HCT116 (cell line): ENCODE data around the gene DYRK1B. TPM values are rescaled to one million over a fixed set of nuclear protein-coding genes. Genes with fewer than 3 reads are reported as not detected.

Experiments used
- ATAC-seq: fragments of 200-7000 bp; cut with Tn5 transposase; 2 replicates; pipeline ENCODE4 v1.9.1; 2020; ENCODE audit warnings: mild to moderate bottlenecking, moderate library complexity
- BruUV-seq: library from RNA; stranded (reverse); fragments of 400-500 nt; replicated peaks from 2 replicates; lab custom pipeline; 2021; lab: Mats Ljungman, UMichigan
- CTCF ChIA-PET: fragments of 300-600 bp; sonication (Branson Sonifier 250); formaldehyde crosslinking; loops from one replicate; lab custom pipeline; 2021; ENCODE audit warnings: antibody characterized with exemption; lab: Charles Lee
- POLR2A ChIA-PET: fragments of 300-600, 350-600 bp; sonication (Branson Sonifier 250); formaldehyde crosslinking; loops from one replicate; lab custom pipeline; 2021; ENCODE audit warnings: antibody characterized with exemption; lab: Charles Lee
- RAD21 ChIA-PET, 2 experiments: fragments of 300-600 bp; sonication (Branson Sonifier 250); formaldehyde crosslinking; loops; one replicate each; lab custom pipeline; 2023; ENCODE audit warnings: low total read pairs in 2 of 2; ENCODE audit not compliant: uncharacterized antibody in 2 of 2, unreplicated experiment in 2 of 2, low non-redundant PET in 1 of 2; lab: Charles Lee
- DNase-seq: peaks from one replicate; pipeline ENCODE4 v3.0.0-alpha.2; 2010; ENCODE audit warnings: low read depth, low spot score
- H2AFZ ChIP-seq: fragments of 200-600 bp; shearing (Covaris generic), sonication (generic); 2 replicates; pipeline ENCODE4 v1.6.1; 2017; ENCODE audit warnings: low read depth, mixed run types, mixed read lengths, antibody characterized with exemption, low read length; ENCODE audit not compliant: poor library complexity, severe bottlenecking
- H3K27ac ChIP-seq: 2 replicates; pipeline ENCODE4 v1.5.1; 2012; ENCODE audit warnings: low read depth, low read length
- H3K27me3 ChIP-seq: fragments of 200-600 bp; sonication (generic); 2 replicates; pipeline ENCODE4 v1.6.1; 2016; ENCODE audit warnings: mixed run types, low read length, mixed read lengths; ENCODE audit not compliant: insufficient read depth
- H3K36me3 ChIP-seq, 2 experiments: fragments of 200-500 bp in 1 of 2; fragments of 200-600 bp in 1 of 2; sonication (Bioruptor generic) in 1 of 2; sonication (generic) in 1 of 2; 2 replicates each; pipeline versions ENCODE4 v1.5.1 to v1.6.1; 2014 to 2016; ENCODE audit warnings: low read length in 2 of 2, inconsistent platforms in 1 of 2, mixed read lengths in 1 of 2, mixed run types in 1 of 2; ENCODE audit not compliant: insufficient read depth in 2 of 2, control insufficient read depth in 1 of 2
- H3K4me1 ChIP-seq, 2 experiments: fragments of 200-600 bp in 1 of 2; sonication (generic) in 1 of 2; 2 replicates each; pipeline versions ENCODE4 v1.5.1 to v1.6.1; 2012 to 2017; ENCODE audit warnings: low read length in 2 of 2, inconsistent platforms in 1 of 2, mild to moderate bottlenecking in 1 of 2, mixed read lengths in 1 of 2, mixed run types in 1 of 2, moderate library complexity in 1 of 2; ENCODE audit not compliant: insufficient read depth in 2 of 2, control insufficient read depth in 1 of 2
- H3K4me2 ChIP-seq: fragments of 200-600 bp; sonication (generic); 2 replicates; pipeline ENCODE4 v1.6.1; 2017; ENCODE audit warnings: mixed run types, low read length, mixed read lengths
- H3K4me3 ChIP-seq, 2 experiments: fragments of 200-600 bp in 1 of 2; sonication (generic) in 1 of 2; replicated peaks in 1 of 2; 2 replicates each; pipeline ENCODE4 v1.5.1; 2011 to 2016; ENCODE audit warnings: low read length in 2 of 2, control low read depth in 1 of 2, low read depth in 1 of 2, mild to moderate bottlenecking in 1 of 2, mixed read lengths in 1 of 2, mixed run types in 1 of 2
- H3K79me2 ChIP-seq: fragments of 200-600 bp; sonication (generic); 2 replicates; pipeline ENCODE4 v1.6.1; 2017; ENCODE audit warnings: mild to moderate bottlenecking, mixed run types, low read length, moderate library complexity, mixed read lengths; ENCODE audit not compliant: insufficient read depth
- H3K9ac ChIP-seq: fragments of 200-600 bp; sonication (generic); 2 replicates; pipeline ENCODE4 v1.6.1; 2016; ENCODE audit warnings: low read length, mixed read lengths
- H3K9me2 ChIP-seq: fragments of 200-600 bp; sonication (generic), shearing (Covaris generic); 2 replicates; pipeline ENCODE4 v1.6.1; 2017; ENCODE audit warnings: mixed run types, mild to moderate bottlenecking, moderate library complexity; ENCODE audit not compliant: insufficient read depth
- H3K9me3 ChIP-seq, 2 experiments: fragments of 200-500 bp in 1 of 2; fragments of 200-600 bp in 1 of 2; sonication (Bioruptor generic) in 1 of 2; sonication (generic) in 1 of 2; 2 replicates each; pipeline ENCODE4 v1.6.1; 2014 to 2017; ENCODE audit warnings: low read length in 2 of 2, mixed read lengths in 2 of 2, inconsistent platforms in 1 of 2, low read depth in 1 of 2, mild to moderate bottlenecking in 1 of 2, mixed run types in 1 of 2, moderate library complexity in 1 of 2; ENCODE audit not compliant: control insufficient read depth in 1 of 2, insufficient read depth in 1 of 2
- H4K20me1 ChIP-seq: fragments of 200-600 bp; sonication (generic), shearing (Covaris generic); 2 replicates; pipeline ENCODE4 v1.6.1; 2017; ENCODE audit warnings: mixed run types, mild to moderate bottlenecking, moderate library complexity; ENCODE audit not compliant: insufficient read depth
- ATF3 ChIP-seq: IDR thresholded peaks from 2 replicates; pipeline ENCODE4 v1.6.1; 2012
- CEBPB ChIP-seq: IDR thresholded peaks from 2 replicates; pipeline ENCODE4 v1.6.1; 2012; ENCODE audit warnings: low read depth
- ELF1 ChIP-seq: IDR thresholded peaks from 2 replicates; pipeline ENCODE4 v1.6.1; 2012; ENCODE audit warnings: low read depth, borderline replicate concordance
- EZH2 ChIP-seq: fragments of 200-600 bp; sonication (generic); IDR thresholded peaks from 2 replicates; pipeline ENCODE4 v1.6.1; 2017; ENCODE audit warnings: antibody characterized with exemption, mixed run types
- EZH2phosphoT487 ChIP-seq: fragments of 200-600 bp; IDR thresholded peaks from 2 replicates; pipeline ENCODE4 v1.6.1; 2018; ENCODE audit warnings: antibody characterized with exemption, borderline replicate concordance
- FOSL1 ChIP-seq: IDR thresholded peaks from 2 replicates; pipeline ENCODE4 v1.6.1; 2012; ENCODE audit warnings: low read depth
- POLR2AphosphoS5 ChIP-seq: IDR thresholded peaks from 2 replicates; pipeline ENCODE4 v1.6.1; 2011; ENCODE audit warnings: mild to moderate bottlenecking, low read depth, low read length, moderate library complexity
- RAD21 ChIP-seq: IDR thresholded peaks from 2 replicates; pipeline ENCODE4 v1.6.1; 2012; ENCODE audit warnings: low read depth, mild to moderate bottlenecking
- YY1 ChIP-seq: IDR thresholded peaks from 2 replicates; pipeline ENCODE4 v1.6.1; 2011; ENCODE audit warnings: low read length, low read depth, moderate library complexity, mild to moderate bottlenecking; ENCODE audit not compliant: insufficient replicate concordance; ENCODE audit errors: extremely low read depth
- ZBTB33 ChIP-seq: IDR thresholded peaks from 2 replicates; pipeline ENCODE4 v1.6.1; 2011; ENCODE audit warnings: mild to moderate bottlenecking, low read length, moderate library complexity; ENCODE audit not compliant: insufficient replicate concordance; ENCODE audit errors: extremely low read depth
- ZFX ChIP-seq: fragments of 450-650 bp; IDR thresholded peaks from 2 replicates; pipeline ENCODE4 v1.6.1; 2017
- intact Hi-C: fragments of 100-400 bp; cut with micrococcal nuclease; formaldehyde crosslinking; loops from 2 replicates; pipeline ENCODE4 v1.10.0; 2022
- total RNA-seq: library from RNA; stranded (reverse); gene quantifications from one replicate; pipeline ENCODE4 v1.2.1, GENCODE V29; 2021; ENCODE audit not compliant: unreplicated experiment

Gene DYRK1B
- total RNA-seq, 1 experiment from 2014 or later, result 7.3 TPM

- H2AFZ ChIP-seq, result no peak overlapping the region
- no peaks in the 10 kb centered on the region for H3K9me2 ChIP-seq
- CTCF ChIA-PET, result interaction anchor here (3.2 kb wide), 1 partner anchor 15 kb away, joined by 13 read pairs; no protein-coding TSS in a partner anchor
- H3K27ac ChIP-seq, result no peak overlapping the region
- H4K20me1 ChIP-seq, result no peaks in the 10 kb centered on the region
- H3K4me3 ChIP-seq, result no peak overlapping the region
- intact Hi-C loops, result no loop called here
- H3K4me1 ChIP-seq, result peaks cover 0 to 4% of the 10 kb centered on the region in 2 experiments; a peak in 1 of 4 replicates
- DNase-seq (no peak), ATAC-seq (no peak)
- no peaks in the 10 kb centered on the region for H3K36me3 ChIP-seq
- H3K27me3 ChIP-seq, result peaks cover 4% of the 10 kb centered on the region; the same call in 1 of the 2 replicates
- H3K79me2 ChIP-seq, result no peaks in the 10 kb centered on the region
- H3K4me2 ChIP-seq, result no peak overlapping the region
- RAD21 ChIA-PET, result no interaction called here
- POLR2A ChIA-PET, result no interaction called here
- no TSS peak for BruUV-seq
- no peaks in the 10 kb centered on the region for H3K9me3 ChIP-seq
- no peak overlapping the region for H3K9ac ChIP-seq
- TF ChIP-seq ZFX (no peak), EZH2 (no peak), RAD21 (no peak), POLR2AphosphoS5 (no peak), ATF3 (no peak), ELF1 (no peak), YY1 (no peak), EZH2phosphoT487 (no peak), FOSL1 (no peak), ZBTB33 (no peak), CEBPB (no peak)
Observed at GRCh38 chr19:39807846-39808364, 26.1 kb downstream of the DYRK1B start.
